Upper lobe of left lung (tissue), 4 donors: ENCODE measurements around the gene LRP2BP.

ENCODE experiments used
- CTCF ChIP-seq, 6 experiments: fragments of 450-650 bp in 4 of 6; fragments of 200-600 bp in 2 of 6; sonication (generic) in 2 of 6; IDR thresholded peaks; one replicate each; pipeline ENCODE4 v1.5.1; 2016 to 2019; ENCODE audit warnings: antibody characterized with exemption in 6 of 6
- EP300 ChIP-seq, 4 donors: sonication (generic); formaldehyde crosslinking; IDR thresholded peaks; one replicate each; pipeline ENCODE4 v1.5.1; 2017; ENCODE audit warnings: antibody characterized with exemption in 4 of 4, control low read depth in 2 of 4
- POLR2A ChIP-seq, 4 donors: fragments of 450-650 bp; IDR thresholded peaks; one replicate each; pipeline ENCODE4 v1.5.1; 2016 to 2017; ENCODE audit warnings: antibody characterized with exemption in 4 of 4, mild to moderate bottlenecking in 2 of 4
- POLR2AphosphoS5 ChIP-seq, 2 donors: sonication (generic); formaldehyde crosslinking; IDR thresholded peaks; one replicate each; pipeline ENCODE4 v1.5.1; 2017; ENCODE audit warnings: antibody characterized with exemption in 2 of 2

GRCh38 chr4:185408432-185408831 is 12.7 kb upstream of the LRP2BP start:
- TF ChIP-seq POLR2AphosphoS5 (IDR thresholded peaks at IDR 0.05) (no peak), CTCF (IDR thresholded peaks at IDR 0.05) (no peak), POLR2A (IDR thresholded peaks at IDR 0.05) (no peak), EP300 (IDR thresholded peaks at IDR 0.05) (no peak)
